ENCODE measurements around the gene GGT6.

Gene GGT6

GRCh38 chr17:4553669-4554068, 6.7 kb downstream of the GGT6 start:
- DNase-seq (ENCODE audit: low spot score): peak; percentile 38

GRCh38 chr17:4551796-4552525, 8.4 kb downstream of the GGT6 start:
- no peak for DNase-seq (ENCODE audit: low spot score)

DNA sequence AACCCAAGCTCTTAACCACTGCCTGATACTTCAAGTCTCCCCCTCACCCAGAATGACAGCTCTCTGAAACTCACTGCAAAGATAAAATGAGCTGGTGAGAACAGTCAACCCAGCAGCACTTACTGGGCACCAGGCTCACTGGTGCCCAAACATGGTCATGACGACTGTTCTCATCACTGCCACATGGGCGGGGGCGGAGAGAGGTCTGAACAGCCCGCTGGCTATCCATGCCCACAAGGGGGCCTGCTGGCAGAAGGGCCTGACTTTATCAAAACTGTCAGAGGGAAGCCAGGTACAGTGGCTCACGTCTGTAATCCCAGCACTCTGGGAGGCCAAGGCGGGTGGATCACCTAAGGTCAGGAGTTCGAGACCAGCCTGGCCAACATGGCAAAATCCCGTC, 9.2 kb downstream of the GGT6 start:
- peak; percentile 76 for DNase-seq (ENCODE audit: low spot score)

DNA sequence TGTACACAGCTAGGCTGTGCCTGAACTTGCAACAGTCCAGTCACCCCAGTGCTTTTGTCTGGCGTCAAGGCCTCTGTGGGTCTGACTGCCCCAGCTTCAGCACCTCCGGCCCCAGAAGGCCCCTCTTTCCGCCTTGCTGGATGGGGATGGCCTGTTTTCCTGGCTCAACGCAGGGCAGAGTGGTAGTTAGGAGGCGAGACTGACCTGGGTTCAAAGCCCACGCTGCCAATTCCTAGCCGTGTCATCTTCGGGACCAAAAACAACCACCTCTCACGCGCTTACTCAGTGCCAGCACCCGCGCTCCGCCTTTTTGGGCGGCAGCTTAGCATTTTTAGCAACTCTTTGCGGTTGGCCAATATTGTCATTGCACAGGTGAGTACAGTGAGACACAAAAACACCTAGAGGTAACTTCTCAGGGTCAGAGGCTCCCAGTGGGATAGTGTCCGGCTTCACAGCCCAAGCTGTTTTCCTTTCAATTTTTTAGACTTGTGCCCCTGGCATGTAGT, 9.8 kb downstream of the GGT6 start:
- no peak for DNase-seq (ENCODE audit: low spot score)

- no peak for DNase-seq (ENCODE audit: low spot score)
These were observed 10.4 kb downstream of the GGT6 start for GRCh38 chr17:4549781-4550533.

DNA sequence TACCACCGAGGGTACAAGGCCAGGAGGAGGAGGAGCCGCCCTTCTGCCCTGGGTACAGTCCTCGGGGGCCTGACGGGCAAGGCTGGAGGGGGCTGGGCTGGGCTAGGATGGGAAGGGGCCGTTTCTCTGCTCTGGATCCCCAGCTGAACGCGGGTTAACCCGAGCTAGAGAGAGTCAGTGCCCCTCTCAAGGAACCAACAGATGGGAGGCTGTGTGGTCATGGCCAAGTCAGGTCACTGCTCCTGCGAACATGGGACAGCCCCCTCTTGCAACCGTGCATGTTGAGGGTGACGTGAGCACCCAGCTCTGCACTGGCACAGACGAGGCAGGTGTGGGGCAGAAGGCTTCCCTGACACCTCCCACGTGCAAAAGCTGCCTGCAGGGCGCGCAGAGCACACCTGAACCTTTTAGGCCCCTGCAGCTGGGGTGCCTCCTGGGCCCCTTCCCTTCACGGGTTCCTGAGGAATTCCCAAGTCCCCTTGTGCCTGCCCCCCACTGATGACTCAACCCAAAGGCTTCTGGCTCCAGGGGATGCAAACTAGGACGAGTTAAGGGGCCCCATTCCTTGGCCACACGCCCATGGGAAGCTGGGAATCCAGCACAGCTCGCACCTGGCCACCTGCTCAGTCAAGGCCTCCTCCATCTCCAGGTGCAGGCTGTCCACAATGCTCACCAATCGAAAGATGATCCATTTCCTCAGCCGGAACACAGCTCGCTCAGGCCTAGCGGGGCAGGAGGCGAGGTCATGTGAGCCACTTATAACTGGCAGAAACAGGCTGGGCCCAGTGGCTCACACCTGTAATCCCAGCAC, 11.5 kb downstream of the GGT6 start:
- DNase-seq (ENCODE audit: low spot score): no peak

- no peak for DNase-seq (ENCODE audit: low spot score)
These were observed 12.3 kb downstream of the GGT6 start for GRCh38 chr17:4548061-4548461.

DNA sequence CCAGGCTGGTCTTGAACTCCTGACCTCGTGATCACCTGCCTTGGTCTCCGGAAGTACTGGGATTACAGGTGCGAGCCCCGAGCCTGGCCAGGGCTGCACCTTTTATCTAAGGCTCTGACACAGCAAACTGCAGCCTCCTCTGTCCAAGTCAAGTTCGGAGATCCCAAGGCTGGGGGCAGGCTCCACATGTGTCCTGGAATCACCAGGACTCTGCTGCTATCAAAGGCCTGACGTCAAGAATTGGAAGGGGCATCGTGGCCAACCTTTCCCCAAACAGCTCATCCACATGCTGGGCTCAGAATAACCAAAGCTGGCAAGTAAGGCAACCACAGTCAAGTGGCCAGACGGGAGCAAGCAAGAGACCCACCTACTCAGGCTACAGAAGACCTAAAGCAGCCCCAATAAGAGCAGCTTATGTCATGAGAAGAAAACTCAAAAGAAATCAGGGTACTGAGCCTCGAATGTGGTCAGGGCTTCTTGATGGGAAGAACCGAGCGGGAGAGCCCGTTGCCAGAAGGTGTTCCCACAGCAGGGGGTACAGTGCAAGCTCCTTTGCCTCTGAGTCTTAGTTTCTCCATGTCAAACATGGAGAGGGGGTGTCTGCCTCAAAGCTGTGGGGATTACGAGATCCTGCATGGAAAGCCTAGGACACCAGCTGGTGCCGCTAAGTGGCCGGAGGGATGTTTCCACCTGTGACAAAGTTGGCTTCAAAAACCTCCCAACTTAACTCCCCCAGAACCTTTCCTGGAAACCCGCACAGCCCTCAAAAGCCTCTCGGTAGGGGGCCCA, 13.1 kb downstream of the GGT6 start:
- DNase-seq (ENCODE audit: low spot score): no peak

DNA sequence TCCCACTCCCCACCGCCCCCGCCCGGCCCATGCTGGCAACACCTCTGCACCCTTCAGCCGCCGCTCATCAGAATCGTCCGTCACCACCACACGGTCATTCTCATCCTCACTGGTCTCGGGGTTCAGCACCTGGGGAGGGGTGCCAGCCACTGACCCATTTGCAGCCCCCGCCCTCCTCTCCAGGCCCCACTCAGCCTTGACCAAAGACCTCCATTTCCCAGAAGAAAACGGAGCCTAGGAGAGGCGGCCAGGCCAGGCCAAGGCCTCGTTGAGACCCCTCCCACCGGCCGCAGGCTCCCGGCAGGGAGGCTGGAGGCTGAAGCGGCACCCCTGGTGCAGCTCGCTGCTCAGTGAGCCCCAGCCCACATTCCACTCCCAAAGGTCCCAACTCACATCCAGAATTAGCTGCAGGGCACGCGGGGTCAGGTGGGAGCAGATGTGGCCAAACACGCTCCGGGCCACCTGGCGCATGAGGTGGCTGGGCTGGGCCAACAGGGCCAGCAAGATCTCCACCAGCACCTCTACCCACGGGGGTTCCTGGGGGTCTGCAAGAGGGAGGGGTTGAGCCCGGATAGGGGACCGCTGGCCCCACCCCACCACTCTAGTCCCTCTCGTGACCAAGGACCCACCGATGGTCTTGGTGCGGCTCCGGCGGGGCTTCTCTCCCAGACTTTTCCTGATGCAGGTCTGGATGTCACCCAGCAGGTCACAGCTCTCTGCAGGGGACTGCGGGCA, 15.0 kb downstream of the GGT6 start:
- no peak for DNase-seq (ENCODE audit: low spot score)

GRCh38 chr17:4544951-4545216, 15.5 kb downstream of the GGT6 start:
- DNase-seq (ENCODE audit: low spot score): no peak

DNA sequence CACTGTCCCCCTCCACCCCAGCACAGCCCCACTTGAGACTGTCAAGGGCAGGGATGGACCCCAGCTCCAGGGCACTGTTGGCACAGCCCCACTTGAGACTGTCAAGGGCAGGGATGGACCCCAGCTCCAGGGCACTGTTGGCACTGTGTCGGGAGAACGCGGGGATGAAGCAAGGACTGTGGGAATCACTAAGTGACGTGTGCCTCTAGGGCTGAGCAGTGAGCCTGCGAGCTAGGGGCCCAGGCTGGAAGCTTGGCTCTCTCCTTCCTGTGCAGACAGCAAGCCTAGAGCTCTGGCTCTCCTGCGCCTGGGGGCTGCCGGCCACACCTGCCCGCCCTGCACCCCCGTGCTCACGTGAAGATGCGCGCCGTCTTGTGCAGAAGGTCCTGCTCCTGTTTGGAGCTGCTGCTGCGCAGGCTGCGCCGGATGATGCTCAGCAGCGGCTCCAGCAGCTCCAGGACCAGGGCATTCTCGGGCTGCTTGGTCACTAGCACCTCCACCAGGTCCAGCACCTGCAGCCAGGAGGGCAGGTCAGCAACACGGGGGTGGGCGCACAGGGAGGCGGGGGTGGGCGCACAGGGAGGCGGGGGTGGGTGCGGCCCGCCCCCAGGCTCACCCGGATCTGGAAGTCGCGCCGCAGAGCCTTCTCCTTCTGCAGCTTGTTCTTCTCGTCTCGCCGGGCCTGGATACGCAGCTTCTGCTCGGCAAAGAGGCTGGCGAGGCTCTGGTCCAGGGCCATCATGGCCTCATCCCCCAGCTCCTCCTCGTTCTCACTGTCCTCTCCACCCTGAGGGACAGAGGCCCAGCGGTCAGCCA, 16.0 kb downstream of the GGT6 start:
- no peak for DNase-seq (ENCODE audit: low spot score)

- no peak for DNase-seq (ENCODE audit: low spot score)
These were observed 16.8 kb downstream of the GGT6 start for GRCh38 chr17:4543557-4544026.

- no peak for DNase-seq (ENCODE audit: low spot score)
These were observed 17.6 kb downstream of the GGT6 start for GRCh38 chr17:4542726-4543191.

DNA sequence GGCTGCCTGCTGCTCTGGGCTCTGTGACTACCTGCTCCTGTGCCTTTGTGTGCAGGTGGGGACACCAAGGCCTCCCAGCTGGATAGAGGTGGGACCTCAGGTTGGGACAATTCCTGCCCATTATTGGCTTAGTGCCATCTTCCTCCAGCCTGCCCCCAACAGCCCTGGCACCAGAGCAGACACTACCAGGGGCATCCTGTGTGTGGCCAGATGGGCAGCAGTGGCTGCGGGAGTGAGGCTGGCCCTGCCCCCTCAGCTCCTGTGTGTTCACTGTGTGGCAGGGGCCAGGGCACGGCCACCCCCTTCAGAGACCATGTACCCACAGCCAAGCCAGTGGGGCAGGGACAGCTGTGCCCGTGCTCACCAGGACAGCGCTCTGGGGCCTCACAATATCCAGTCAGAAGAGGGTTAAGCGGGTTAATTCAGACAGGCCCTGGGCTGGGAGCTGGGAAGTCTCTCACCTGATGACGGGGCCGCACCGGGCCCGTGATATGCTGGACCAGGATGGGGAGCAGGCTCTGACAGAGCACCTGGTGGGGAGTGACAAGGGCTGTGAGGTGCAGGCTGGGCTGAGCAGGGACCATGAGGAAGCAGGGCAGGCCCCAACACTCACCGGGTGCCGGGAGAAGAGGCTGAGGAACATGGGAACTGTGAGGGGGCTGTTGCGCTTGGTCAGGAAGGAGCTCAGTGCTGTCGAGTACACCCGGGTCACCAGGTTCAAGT, 18.2 kb downstream of the GGT6 start:
- DNase-seq (ENCODE audit: low spot score): no peak

DNA sequence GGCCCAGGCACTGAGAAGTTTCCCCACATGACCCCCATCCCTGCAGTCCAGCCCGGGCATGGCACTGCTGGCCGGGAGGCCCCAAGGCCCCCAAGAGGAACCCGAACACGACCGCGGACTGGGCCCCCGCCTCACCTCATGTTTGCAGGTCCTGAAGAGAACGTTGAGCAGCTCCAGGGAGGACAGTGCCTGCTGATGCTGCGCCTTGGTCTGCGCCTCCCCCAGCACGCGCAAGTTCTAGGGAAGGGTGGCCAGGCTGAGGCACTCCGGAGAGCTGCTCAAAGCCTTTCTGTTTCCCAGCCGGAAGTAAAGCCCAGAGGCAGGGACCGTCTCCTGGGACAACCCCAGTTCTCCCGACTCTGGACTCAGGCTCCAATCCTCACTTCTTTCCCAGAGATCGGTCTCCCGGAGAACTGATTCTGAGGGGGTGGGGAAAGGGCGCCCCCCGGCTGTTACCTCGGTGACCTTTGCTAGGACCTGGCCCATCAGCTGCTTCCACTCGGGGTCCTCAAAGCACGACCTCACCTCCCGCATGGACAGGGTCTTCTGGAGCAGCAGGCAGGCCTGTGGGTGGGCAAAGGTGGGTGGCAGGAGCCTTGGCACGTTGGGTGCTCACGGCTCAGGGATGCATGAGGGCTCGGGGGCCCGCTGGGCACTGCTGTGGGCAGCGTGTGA, 18.9 kb downstream of the GGT6 start:
- DNase-seq (ENCODE audit: low spot score): no peak

GRCh38 chr17:4540687-4541327, 19.6 kb downstream of the GGT6 start:
- no peak for DNase-seq (ENCODE audit: low spot score)

DNA sequence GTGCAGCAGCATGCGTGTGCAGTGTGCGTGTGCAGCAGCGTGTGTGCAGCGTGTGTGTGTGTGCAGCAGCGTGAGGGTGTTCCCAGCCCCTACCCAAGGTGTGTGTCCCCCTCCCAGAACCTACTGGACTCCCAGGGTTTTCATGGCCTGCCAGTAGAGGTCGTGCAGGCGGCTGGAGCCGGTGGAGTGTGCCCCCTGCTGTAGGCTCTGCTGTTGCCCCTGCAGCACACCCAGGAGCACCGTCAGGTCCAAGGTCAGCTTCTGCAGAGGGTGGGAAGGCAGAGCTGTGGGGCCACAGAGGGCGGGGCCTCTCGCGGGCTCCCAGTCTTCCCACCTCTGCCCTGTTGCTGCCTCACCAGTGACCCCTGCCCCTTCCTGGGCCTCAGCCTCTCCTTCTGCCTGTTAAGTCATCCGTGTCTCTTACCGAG, 20.1 kb downstream of the GGT6 start:
- DNase-seq (ENCODE audit: low spot score): no peak

DNA sequence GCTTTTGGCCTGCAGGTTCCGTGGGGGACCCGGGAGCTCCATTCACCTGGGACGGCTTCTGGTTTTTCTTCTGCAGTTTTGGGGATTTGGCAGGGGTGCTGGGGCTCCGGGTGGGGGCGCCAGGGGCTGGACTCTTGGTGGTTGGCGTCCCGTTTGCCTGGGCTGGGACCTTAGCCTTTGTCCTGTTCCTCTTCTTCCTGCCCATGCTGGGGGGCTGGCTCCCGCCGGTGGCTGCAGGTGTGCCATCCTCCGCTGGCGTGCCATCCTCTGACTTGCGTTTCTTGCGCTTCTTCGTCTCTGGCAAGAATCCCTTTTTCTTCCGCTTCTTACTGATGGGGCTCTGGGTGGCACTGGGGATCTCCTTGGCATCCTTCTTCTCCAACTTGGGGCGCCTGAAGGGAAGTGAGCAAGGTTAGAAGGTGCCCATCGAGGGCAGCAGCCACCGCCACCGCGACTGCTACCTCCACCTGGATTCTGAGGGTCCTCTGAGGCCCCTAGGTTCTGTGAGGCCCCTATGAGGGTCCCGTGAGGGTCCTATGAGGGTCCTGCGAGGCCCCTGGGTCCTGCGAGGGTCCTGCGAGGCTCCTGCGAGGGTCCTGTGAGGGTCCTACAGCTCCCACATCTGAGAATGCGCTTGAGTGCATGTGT, 20.7 kb downstream of the GGT6 start:
- DNase-seq (ENCODE audit: low spot score): no peak
